ENCODE measurements around the gene SND1.

GRCh38 chr7:127657500-127657899 lies 5.5 kb downstream of the SND1 start:
- TF ChIP-seq GATA2 (IDR thresholded peaks at IDR 0.05; ENCODE audit: insufficient read depth, insufficient read length, low read depth, low read length) (no peak), CTCF (IDR thresholded peaks at IDR 0.05; ENCODE audit: extremely low read depth in 1 of 2, insufficient read depth in 1 of 2, low read depth in 1 of 2, low read length in 2 of 2) (no peak), POLR2A (IDR thresholded peaks at IDR 0.05; ENCODE audit: low read depth, low read length) (no peak), MAX (IDR thresholded peaks at IDR 0.05; ENCODE audit: insufficient read depth, insufficient read length) (no peak), EZH2 (IDR thresholded peaks at IDR 0.05; ENCODE audit: borderline replicate concordance, low read depth, low read length, severe bottlenecking) (no peak)

Measured in endothelial cell of umbilical vein (primary cell).